ENCODE data around the gene SPINK4.

SPINK4 gene

GRCh38 chr9:33239921-33240320 is at the start of gene SPINK4:
Gene SPINK4, plus strand, starts transcription at chr9:33240167. Its CDS starts 42 bp downstream, at chr9:33240209.
- peak; percentile 14 for DNase-seq (ENCODE audit: low read depth)

GRCh38 chr9:33192493-33193255 is 47.3 kb upstream of the SPINK4 start:
- DNase-seq (ENCODE audit: low read depth): peak; percentile 22

- no peak for DNase-seq (ENCODE audit: low read depth)
Observed at GRCh38 chr9:33193818-33194217, 46.1 kb upstream of the SPINK4 start.

GRCh38 chr9:33196736-33197135 is 43.2 kb upstream of the SPINK4 start:
- DNase-seq (ENCODE audit: low read depth): peak; percentile 46

- DNase-seq (ENCODE audit: low read depth): no peak
Observed at GRCh38 chr9:33197279-33198152, 42.5 kb upstream of the SPINK4 start.

- peak; percentile 52 for DNase-seq (ENCODE audit: low read depth)
Observed at GRCh38 chr9:33198165-33198564, 41.8 kb upstream of the SPINK4 start.

- no peak for DNase-seq (ENCODE audit: low read depth)
Observed at GRCh38 chr9:33202018-33202417, 37.9 kb upstream of the SPINK4 start.

- peak; percentile 71 for DNase-seq (ENCODE audit: low read depth)
Observed at GRCh38 chr9:33202552-33203201, 37.3 kb upstream of the SPINK4 start.

- DNase-seq (ENCODE audit: low read depth): peak; percentile 42
Observed at GRCh38 chr9:33209394-33209793, 30.6 kb upstream of the SPINK4 start.

GRCh38 chr9:33210006-33210715 is 29.8 kb upstream of the SPINK4 start:
- DNase-seq (ENCODE audit: low read depth): no peak

- DNase-seq (ENCODE audit: low read depth): peak; percentile 57
Observed at GRCh38 chr9:33211695-33212393, 28.1 kb upstream of the SPINK4 start.

GRCh38 chr9:33220681-33221567 is 19.0 kb upstream of the SPINK4 start:
- no peak for DNase-seq (ENCODE audit: low read depth)

GRCh38 chr9:33221568-33221884 is 18.4 kb upstream of the SPINK4 start:
- DNase-seq (ENCODE audit: low read depth): no peak

- DNase-seq (ENCODE audit: low read depth): no peak
Observed at GRCh38 chr9:33222031-33222430, 17.9 kb upstream of the SPINK4 start.

- peak; percentile 53 for DNase-seq (ENCODE audit: low read depth)
Observed at GRCh38 chr9:33223696-33224095, 16.3 kb upstream of the SPINK4 start.

GRCh38 chr9:33225319-33226147 is 14.4 kb upstream of the SPINK4 start:
- peak; percentile 77 for DNase-seq (ENCODE audit: low read depth)

- DNase-seq (ENCODE audit: low read depth): no peak
Observed at GRCh38 chr9:33227008-33227398, 13.0 kb upstream of the SPINK4 start.

- DNase-seq (ENCODE audit: low read depth): peak; percentile 33
Observed at GRCh38 chr9:33227741-33228140, 12.2 kb upstream of the SPINK4 start.

- DNase-seq (ENCODE audit: low read depth): no peak
Observed at GRCh38 chr9:33228606-33229005, 11.4 kb upstream of the SPINK4 start.

All from EH (cell line).